Coronary artery (tissue), 2 donors: Measurements from ENCODE around the gene LSM14B.
A peak's percentile ranks its signal among the peaks of the same experiment; 100 is the strongest.

Experiments
- DNase-seq: peaks from one replicate; pipeline ENCODE4 v3.0.0-alpha.2; 2017; ENCODE audit warnings: low spot score
- H3K27ac ChIP-seq, 2 donors: fragments of 200-600 bp; sonication (generic); one replicate each; pipeline ENCODE4 v1.5.1; 2016 to 2019
- H3K4me3 ChIP-seq: fragments of 200-600 bp; sonication (generic); 2 replicates; pipeline ENCODE4 v1.5.1; 2016; ENCODE audit warnings: mild to moderate bottlenecking, moderate library complexity
- CTCF ChIP-seq: fragments of 200-600 bp; sonication (generic); IDR thresholded peaks from one replicate; pipeline ENCODE4 v1.5.1; 2019; ENCODE audit warnings: antibody characterized with exemption

Gene LSM14B

GRCh38 chr20:62179162-62179504, 56.9 kb downstream of the LSM14B start:
- no peak for TF ChIP-seq CTCF
- no peak overlapping the region for H3K4me3 ChIP-seq
- DNase-seq, result no peak
- no peak overlapping the region for H3K27ac ChIP-seq

DNA sequence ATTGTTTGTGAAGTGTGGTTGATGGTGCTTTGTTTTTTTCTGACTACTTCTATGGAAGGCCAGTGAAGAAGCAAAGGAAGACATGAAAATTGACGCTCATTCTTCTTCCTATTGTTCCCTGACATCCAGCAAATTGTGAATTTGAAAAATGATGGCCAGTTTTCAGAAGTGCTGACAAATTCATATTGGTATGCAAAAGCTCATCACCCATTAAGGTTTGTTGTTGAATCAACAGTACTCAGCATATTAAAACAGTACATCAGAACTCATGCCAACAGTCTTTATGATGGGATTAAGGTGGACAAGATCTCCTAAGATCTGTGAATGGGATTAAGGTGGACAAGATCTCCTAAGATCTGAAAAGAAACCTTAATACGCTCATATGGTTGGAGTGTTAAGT, 59.5 kb downstream of the LSM14B start:
- no peak for DNase-seq
- peak overlapping the region in 1 of 2 donors; percentile 91 for H3K27ac ChIP-seq
- H3K4me3 ChIP-seq, result peak overlapping the region; percentile 99
- no peak for TF ChIP-seq CTCF

GRCh38 chr20:62182469-62183425, 60.5 kb downstream of the LSM14B start, which contains the start of gene MTG2:
MTG2 (plus strand) TSS chr20:62183028; CDS start chr20:62193421, 10,393 bp downstream.
- Histone ChIP-seq H3K27ac (peak within 1 kb of the TSS; percentile 91 to 96), H3K4me3 (peak within 1 kb of the TSS; percentile 99)
- TF ChIP-seq CTCF, result no peak
- peak; percentile 94 for DNase-seq

DNA sequence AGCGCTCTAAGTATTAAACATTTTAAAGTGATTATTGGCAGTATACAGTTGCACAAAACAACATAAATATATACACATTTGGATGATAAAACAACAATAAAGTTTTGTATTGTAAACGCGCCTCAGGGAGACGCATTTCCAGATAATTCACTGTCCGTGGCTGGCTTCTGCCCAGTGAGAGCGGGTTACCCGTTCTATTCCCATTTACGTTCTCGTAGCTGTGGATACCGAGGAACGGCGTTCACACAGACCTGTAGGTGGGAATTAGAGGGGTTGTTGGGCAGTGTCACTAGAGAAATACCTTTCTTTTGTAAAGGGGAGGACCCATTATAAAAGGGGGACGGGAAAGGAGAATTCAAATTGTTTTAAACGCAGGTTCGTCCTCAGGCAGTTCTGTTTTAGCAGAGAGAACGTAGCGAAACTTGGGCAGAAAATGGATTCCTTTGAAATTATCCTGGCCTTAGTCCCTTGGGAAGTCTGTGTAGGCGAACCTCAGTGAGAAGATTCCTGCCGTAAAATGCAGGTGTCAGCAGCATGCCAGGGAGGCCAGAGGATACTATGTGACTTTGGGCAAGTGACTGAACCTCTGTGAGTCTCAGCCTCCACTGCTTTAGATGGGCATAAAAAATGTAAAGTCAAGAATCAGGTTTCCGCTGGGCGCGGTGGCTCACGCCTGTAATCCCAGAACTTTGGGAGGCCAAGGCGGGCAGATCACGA, 61.3 kb downstream of the LSM14B start:
- no peak for DNase-seq
- no peak for TF ChIP-seq CTCF
- H3K4me3 ChIP-seq, result peak overlapping the region; percentile 99
- peak overlapping the region; percentile 91 to 96 for H3K27ac ChIP-seq
